Left lung (tissue), 10 donors: ENCODE results near the gene TNF. TPM values are rescaled to one million over a fixed set of nuclear protein-coding genes. Genes with fewer than 3 reads are reported as not detected.
A peak's percentile ranks its signal among the peaks of the same experiment; 100 is the strongest.
"Not testable (repeated sequence)": the region's sequence is repeated elsewhere in the genome, so short reads cannot be mapped to it uniquely, and the experiment has no call there.

Experiments
- ATAC-seq: fragments of 200-7000 bp; cut with Tn5 transposase; one replicate; pipeline ENCODE4 v1.9.1; 2020; ENCODE audit warnings: moderate library complexity
- DNase-seq, 4 donors: peaks; one replicate each; pipeline ENCODE4 v3.0.0-alpha.2; 2013 to 2020
- H3K27ac ChIP-seq, 2 donors: fragments of 200-600 bp; sonication (generic) in 1 of 2; one replicate each; pipeline versions ENCODE4 v1.5.0 to v1.8.0; 2020 to 2021
- H3K27me3 ChIP-seq, 2 donors: fragments of 200-600 bp; sonication (generic) in 1 of 2; one replicate each; pipeline versions ENCODE4 v1.5.0 to v1.8.0; 2020 to 2021
- H3K36me3 ChIP-seq, 2 donors: fragments of 200-600 bp; sonication (generic) in 1 of 2; one replicate each; pipeline versions ENCODE4 v1.5.0 to v1.8.0; 2020 to 2021
- H3K4me1 ChIP-seq, 2 donors: fragments of 200-600 bp; one replicate each; pipeline ENCODE4 v1.8.0; 2021
- H3K4me3 ChIP-seq, 2 donors: fragments of 200-600 bp; sonication (generic) in 1 of 2; one replicate each; pipeline versions ENCODE4 v1.5.0 to v1.8.0; 2020 to 2021; ENCODE audit warnings: mild to moderate bottlenecking in 1 of 2
- H3K9me3 ChIP-seq, 2 donors: fragments of 200-600 bp; sonication (generic) in 1 of 2; one replicate each; pipeline versions ENCODE4 v1.5.0 to v1.8.0; 2020 to 2021
- CTCF ChIP-seq, 2 donors: fragments of 200-600 bp; sonication (generic) in 1 of 2; IDR thresholded peaks; one replicate each; pipeline versions ENCODE4 v1.5.0 to v1.8.0; 2021; ENCODE audit warnings: antibody characterized with exemption in 2 of 2
- intact Hi-C, 2 donors: fragments of 100-400 bp; cut with DNase I; formaldehyde crosslinking; loops; one replicate each; pipeline versions ENCODE4 v1.11.2 to v1.14.2; 2022
- polyA plus RNA-seq, 6 donors: library from polyadenylated mRNA; unstranded; fragments of 120-200 nt; gene quantifications; one replicate each; pipeline ENCODE4 v1.2.1, GENCODE V29; 2013; ENCODE audit not compliant: insufficient read length in 6 of 6
- total RNA-seq, 2 donors: library from RNA; stranded (reverse); fragmentation: NEBNext Ultra II Directional; extraction: Animal tissue kit (Norgen Biotek cat#: 25700); gene quantifications; one replicate each; pipeline ENCODE4 v1.2.1, GENCODE V29; 2021
- donor health status: DM: no; HTN: yes; CAD: no.
- donor health status: DM: no; HTN: no; CAD: no.

The TNF gene
- total and polyA plus RNA-seq, 8 donors, result 0.19 to 10.4 (median 0.29) TPM; not detected in 1

GRCh38 chr6:31546958-31547726, 28.2 kb upstream of the TNF start, which contains the start of gene NFKBIL1:
Gene NFKBIL1, plus strand, starts transcription at chr6:31547608. Its CDS starts 87 bp downstream, at chr6:31547695.
- Histone ChIP-seq H3K4me1 (peaks cover 13 to 54% of the 10 kb centered on the region in 2 donors), H3K36me3 (peaks cover 0 to 25% of the 10 kb centered on the region in 2 donors), H3K9me3 (no peaks in the 10 kb centered on the region), H3K27ac (peak within 1 kb of the TSS; percentile 82 to 84), H3K4me3 (peak within 1 kb of the TSS; percentile 41 to 48), H3K27me3 (no peaks in the 10 kb centered on the region)
- intact Hi-C loops, result loop anchor here (2.0 to 10.0 kb wide), 2 partner anchors 48 to 52 kb away; partner anchors contain the start of gene NCR3 (in 1 of the 2)
- DNase-seq (peak; percentile 94 to 98 (median 95)), ATAC-seq (peak; percentile 96)
- no peak for TF ChIP-seq CTCF (IDR thresholded peaks at IDR 0.05)

DNA sequence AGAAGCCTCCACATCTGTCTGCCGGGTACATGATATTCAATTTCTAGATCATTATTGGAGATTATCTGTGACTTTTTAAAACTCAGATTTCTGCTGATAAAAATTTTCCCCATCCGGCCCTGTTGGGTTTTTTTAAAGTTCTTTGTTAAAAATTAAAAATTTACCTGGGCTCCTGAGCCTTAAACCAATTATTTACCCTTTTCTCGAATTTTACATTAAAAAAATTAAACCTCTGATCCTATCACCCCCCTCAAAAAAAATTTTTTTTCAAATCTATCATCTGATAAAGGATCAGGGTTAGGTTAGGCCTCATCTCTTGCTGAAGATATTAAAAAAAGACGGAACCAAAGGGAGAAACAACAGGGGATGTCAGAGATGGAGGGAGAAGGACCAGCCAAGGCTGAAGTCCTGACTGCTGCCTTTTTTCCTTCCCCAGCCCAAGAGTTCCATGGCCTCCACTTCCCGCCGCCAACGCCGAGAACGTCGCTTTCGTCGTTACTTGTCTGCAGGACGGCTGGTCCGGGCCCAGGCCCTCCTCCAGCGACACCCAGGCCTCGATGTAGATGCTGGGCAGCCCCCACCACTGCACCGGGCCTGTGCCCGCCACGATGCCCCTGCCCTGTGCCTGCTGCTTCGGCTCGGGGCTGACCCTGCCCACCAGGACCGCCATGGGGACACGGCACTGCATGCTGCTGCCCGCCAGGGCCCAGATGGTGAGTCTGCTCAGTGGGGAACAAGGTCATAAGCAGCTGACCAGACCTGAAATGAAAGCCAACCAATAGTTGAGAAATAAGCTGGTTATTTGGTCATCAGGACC, 27.4 kb upstream of the TNF start:
- no peak for TF ChIP-seq CTCF (IDR thresholded peaks at IDR 0.05)
- Histone ChIP-seq H3K4me1 (peaks cover 9 to 56% of the 10 kb centered on the region in 2 donors), H3K36me3 (peaks cover 0 to 25% of the 10 kb centered on the region in 2 donors), H3K4me3 (peak overlapping the region; percentile 41 to 48), H3K27me3 (no peaks in the 10 kb centered on the region), H3K27ac (peak overlapping the region; percentile 82 to 84), H3K9me3 (no peaks in the 10 kb centered on the region)
- ATAC-seq, result no peak
- intact Hi-C loops, result loop anchor here (2.0 to 10.0 kb wide), 2 partner anchors 47 to 51 kb away; partner anchors contain the start of gene NCR3 (in 1 of the 2)
- DNase-seq, result peak in 2 of 4 donors; percentile 44 to 81

DNA sequence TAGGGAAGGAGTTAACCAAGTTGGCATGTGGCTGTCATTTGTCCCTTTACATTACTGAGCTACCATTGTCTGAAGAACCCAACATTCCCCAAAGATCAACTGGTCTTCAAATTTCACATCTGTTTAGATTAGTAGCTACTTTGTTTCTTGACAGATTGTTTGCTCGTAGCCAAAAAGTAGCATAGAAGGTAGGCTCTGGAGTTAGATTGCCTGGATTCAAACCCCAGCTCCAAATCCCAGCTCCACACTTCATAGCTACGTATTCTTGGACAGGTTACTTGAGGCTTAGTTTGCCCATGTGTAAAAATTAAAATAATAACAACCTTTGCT, 26.9 kb upstream of the TNF start:
- Histone ChIP-seq H3K36me3 (peaks cover 0 to 25% of the 10 kb centered on the region in 2 donors), H3K4me3 (peak overlapping the region in 1 of 2 donors; percentile 48), H3K9me3 (no peaks in the 10 kb centered on the region), H3K4me1 (peaks cover 9 to 56% of the 10 kb centered on the region in 2 donors), H3K27me3 (no peaks in the 10 kb centered on the region), H3K27ac (peak overlapping the region in 1 of 2 donors; percentile 84)
- ATAC-seq, result no peak
- no peak for DNase-seq
- no peak for TF ChIP-seq CTCF (IDR thresholded peaks at IDR 0.05)
- intact Hi-C loops, result loop anchor here in 1 of 2 donors (10.0 kb wide), 1 partner anchor 46 kb away; the partner anchor contains the start of gene NCR3

GRCh38 chr6:31551371-31551770, 24.0 kb upstream of the TNF start:
- intact Hi-C loops, H3K4me3 ChIP-seq, H3K9me3 ChIP-seq, ATAC-seq, H3K27me3 ChIP-seq: not testable (repeated sequence)
- DNase-seq, result peak in 1 of 4 donors; percentile 71
- peaks cover 9 to 61% of the 10 kb centered on the region in 2 donors for H3K4me1 ChIP-seq
- H3K36me3 ChIP-seq, result peaks cover 0 to 25% of the 10 kb centered on the region in 2 donors
- peak overlapping the region in 1 of 2 donors; percentile 37 for H3K27ac ChIP-seq
- peak; percentile 10 to 67 for TF ChIP-seq CTCF (IDR thresholded peaks at IDR 0.05)
